Activated T-cell treated with anti-CD3 and anti-CD28 coated beads for 1 hour (primary cell): ENCODE measurements around the gene IL32.
A peak's percentile ranks its signal among the peaks of the same experiment; 100 is the strongest.
"Not testable (repeated sequence)": the region's sequence is repeated elsewhere in the genome, so short reads cannot be mapped to it uniquely, and the experiment has no call there.

Experiments
- DNase-seq: peaks from one replicate; pipeline ENCODE4 v3.0.0-alpha.2; 2020; ENCODE audit warnings: low read depth

Gene IL32

GRCh38 chr16:3070608-3071111 is 5.2 kb downstream of the IL32 start:
- no peak for DNase-seq

GRCh38 chr16:3071655-3072054 is 6.2 kb downstream of the IL32 start:
- DNase-seq: no peak

- DNase-seq: not testable (repeated sequence)
Measured at GRCh38 chr16:3072148-3072547, 6.7 kb downstream of the IL32 start.

- DNase-seq: not testable (repeated sequence)
Measured at GRCh38 chr16:3072576-3073263, 7.3 kb downstream of the IL32 start.

- DNase-seq: no peak
Measured at GRCh38 chr16:3073448-3073847, 8.0 kb downstream of the IL32 start.

GRCh38 chr16:3074860-3075522 is 9.6 kb downstream of the IL32 start:
- peak; percentile 61 for DNase-seq

GRCh38 chr16:3075523-3075915 is 10.1 kb downstream of the IL32 start:
- no peak for DNase-seq

- DNase-seq: not testable (repeated sequence)
Measured at GRCh38 chr16:3075946-3076345, 10.5 kb downstream of the IL32 start.

GRCh38 chr16:3076577-3076976 is 11.1 kb downstream of the IL32 start:
- DNase-seq: no peak

- no peak for DNase-seq
Measured at GRCh38 chr16:3080024-3080423, 14.6 kb downstream of the IL32 start.

- DNase-seq: not testable (repeated sequence)
Measured at GRCh38 chr16:3081957-3082356, 16.5 kb downstream of the IL32 start.

- not testable (repeated sequence) for DNase-seq
Measured at GRCh38 chr16:3083408-3083807, 18.0 kb downstream of the IL32 start.

- no peak for DNase-seq
Measured at GRCh38 chr16:3084491-3084890, 19.1 kb downstream of the IL32 start.

GRCh38 chr16:3084969-3085670 is 19.7 kb downstream of the IL32 start:
- DNase-seq: no peak

- no peak for DNase-seq
Measured at GRCh38 chr16:3085868-3086595, 20.6 kb downstream of the IL32 start.

GRCh38 chr16:3086596-3087242 is 21.3 kb downstream of the IL32 start:
- no peak for DNase-seq

- DNase-seq: no peak
Measured at GRCh38 chr16:3087243-3088235, 22.1 kb downstream of the IL32 start.

- no peak for DNase-seq
Measured at GRCh38 chr16:3088450-3088849, 23.0 kb downstream of the IL32 start.

- DNase-seq: no peak
Measured at GRCh38 chr16:3088925-3089716, 23.7 kb downstream of the IL32 start.
